ENCODE measurements around the gene LRRC61.

- TF ChIP-seq CTCF (IDR thresholded peaks at IDR 0.05) (no peak), POLR2A (IDR thresholded peaks at IDR 0.05) (no peak)
These were observed 34.7 kb downstream of the LRRC61 start for GRCh38 chr7:150357771-150358427.
